CD1c-positive myeloid dendritic cell (primary cell): ENCODE data around the gene APLF.
"Not testable (repeated sequence)": the region's sequence is repeated elsewhere in the genome, so short reads cannot be mapped to it uniquely, and the experiment has no call there.

Experiments used
- DNase-seq: peaks from one replicate; pipeline ENCODE4 v3.0.0-alpha.2; 2016; ENCODE audit errors: extremely low spot score

Gene APLF

GRCh38 chr2:68529156-68529555 lies 61.8 kb downstream of the APLF start:
- DNase-seq = not testable (repeated sequence)

GRCh38 chr2:68529651-68530050 lies 62.3 kb downstream of the APLF start:
- not testable (repeated sequence) for DNase-seq

- DNase-seq = peak; percentile 22
Measured at GRCh38 chr2:68536000-68536399, 68.6 kb downstream of the APLF start.

GRCh38 chr2:68537011-68537410 lies 69.6 kb downstream of the APLF start:
- DNase-seq = peak; percentile 16

GRCh38 chr2:68537809-68538208 lies 70.4 kb downstream of the APLF start:
- peak; percentile 46 for DNase-seq

- no peak for DNase-seq
Measured at GRCh38 chr2:68544811-68545210, 77.4 kb downstream of the APLF start.

GRCh38 chr2:68548396-68548795 lies 81.0 kb downstream of the APLF start:
- no peak for DNase-seq

GRCh38 chr2:68553098-68553497 lies 85.7 kb downstream of the APLF start:
- no peak for DNase-seq

- not testable (repeated sequence) for DNase-seq
Measured at GRCh38 chr2:68555425-68556206, 88.2 kb downstream of the APLF start.

- DNase-seq = no peak
Measured at GRCh38 chr2:68556381-68556780, 89.0 kb downstream of the APLF start.

GRCh38 chr2:68558576-68558975 lies 91.2 kb downstream of the APLF start:
- no peak for DNase-seq

GRCh38 chr2:68559692-68560091 lies 92.3 kb downstream of the APLF start:
- DNase-seq = no peak

GRCh38 chr2:68560545-68560944 lies 93.2 kb downstream of the APLF start:
- no peak for DNase-seq

- no peak for DNase-seq
Measured at GRCh38 chr2:68561372-68561771, 94.0 kb downstream of the APLF start.

GRCh38 chr2:68562934-68563333 lies 95.5 kb downstream of the APLF start:
- no peak for DNase-seq

GRCh38 chr2:68564426-68564825 lies 97.0 kb downstream of the APLF start:
- DNase-seq = no peak

GRCh38 chr2:68565273-68565672 lies 97.9 kb downstream of the APLF start:
- no peak for DNase-seq

GRCh38 chr2:68565858-68566257 lies 98.5 kb downstream of the APLF start:
- no peak for DNase-seq

- DNase-seq = no peak
Measured at GRCh38 chr2:68566362-68566761, 99.0 kb downstream of the APLF start.

GRCh38 chr2:68568116-68568515 lies 100.7 kb downstream of the APLF start:
- no peak for DNase-seq

GRCh38 chr2:68569604-68570003 lies 102.2 kb downstream of the APLF start:
- no peak for DNase-seq

- not testable (repeated sequence) for DNase-seq
Measured at GRCh38 chr2:68570434-68570833, 103.0 kb downstream of the APLF start.

GRCh38 chr2:68574202-68574791 lies 106.9 kb downstream of the APLF start:
- DNase-seq = no peak

GRCh38 chr2:68577183-68577582 lies 109.8 kb downstream of the APLF start:
- DNase-seq = no peak
